Measurements from ENCODE around the gene RGL1.

Gene RGL1

DNA sequence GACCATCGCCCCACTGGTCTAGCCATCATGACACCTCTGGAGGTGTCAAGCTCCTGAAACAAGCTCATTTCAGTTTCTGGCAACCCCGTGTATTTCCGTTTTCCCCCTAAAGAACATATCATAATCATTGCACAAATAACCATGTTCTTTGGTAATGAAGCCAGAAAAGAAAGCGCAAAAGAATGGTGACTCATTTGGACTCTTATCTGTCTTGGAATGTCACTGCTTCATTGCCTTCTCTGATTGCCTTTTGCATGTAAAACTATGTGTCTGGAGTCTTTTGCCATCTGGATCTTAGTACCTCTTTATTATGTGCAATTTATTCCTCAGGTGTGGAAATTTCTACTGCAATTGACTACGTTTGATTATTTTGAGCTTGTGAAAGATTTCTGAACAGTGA, 122.1 kb downstream of the RGL1 start:
- DNase-seq: no peak

GRCh38 chr1:183931646-183932271, 126.8 kb downstream of the RGL1 start:
- DNase-seq: no peak

GRCh38 chr1:183932412-183932811, 127.5 kb downstream of the RGL1 start:
- DNase-seq: no peak

DNA sequence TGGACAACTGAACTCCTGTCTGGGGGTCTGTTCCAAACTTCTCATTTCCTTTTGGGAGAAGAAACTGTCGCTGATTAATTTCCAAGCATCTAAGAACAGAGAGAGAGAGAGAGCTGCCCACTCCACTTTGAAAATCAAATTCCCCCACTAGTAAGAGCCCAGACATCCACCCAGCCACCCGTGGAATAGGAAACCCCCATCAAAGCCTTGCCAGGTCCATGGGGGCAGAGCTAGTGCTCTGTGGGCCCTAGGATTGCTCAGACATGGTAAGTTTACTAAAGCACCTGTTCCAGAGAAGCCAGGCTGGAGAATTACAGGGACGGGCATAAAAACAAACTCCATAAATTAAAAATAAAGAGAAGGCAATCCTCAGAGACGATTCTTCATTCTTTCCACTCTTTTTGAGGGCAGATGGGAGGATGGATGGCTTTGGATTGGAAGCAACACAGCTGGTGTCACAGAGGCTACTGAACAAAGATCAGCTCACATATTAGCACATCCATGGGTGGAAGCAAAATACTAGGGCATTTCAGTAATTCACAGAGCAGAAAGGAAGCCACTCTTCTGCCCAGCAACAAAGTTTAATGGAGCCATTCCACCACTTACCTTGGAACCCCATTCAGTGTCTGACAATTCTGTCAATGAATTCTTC, 128.7 kb downstream of the RGL1 start:
- no peak for DNase-seq

DNA sequence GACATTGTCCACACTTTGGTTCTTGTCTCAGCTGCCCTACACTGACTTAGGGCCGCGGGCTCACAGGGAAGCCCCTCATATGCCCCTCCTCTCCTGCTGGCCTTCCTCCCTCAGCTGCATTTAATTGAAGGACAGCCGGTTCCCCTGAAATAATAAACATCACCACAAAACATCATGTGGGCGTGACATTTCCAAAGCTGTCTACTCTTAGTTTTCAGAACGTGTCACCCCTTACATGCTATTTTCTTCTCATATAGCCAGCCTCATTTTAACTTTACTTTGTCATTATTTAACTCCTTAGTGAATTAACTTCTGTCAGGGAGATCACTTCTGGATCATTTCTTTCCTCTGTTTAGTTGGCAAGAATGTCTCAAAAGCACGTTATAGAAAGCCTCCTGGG, 129.4 kb downstream of the RGL1 start:
- no peak for DNase-seq

DNA sequence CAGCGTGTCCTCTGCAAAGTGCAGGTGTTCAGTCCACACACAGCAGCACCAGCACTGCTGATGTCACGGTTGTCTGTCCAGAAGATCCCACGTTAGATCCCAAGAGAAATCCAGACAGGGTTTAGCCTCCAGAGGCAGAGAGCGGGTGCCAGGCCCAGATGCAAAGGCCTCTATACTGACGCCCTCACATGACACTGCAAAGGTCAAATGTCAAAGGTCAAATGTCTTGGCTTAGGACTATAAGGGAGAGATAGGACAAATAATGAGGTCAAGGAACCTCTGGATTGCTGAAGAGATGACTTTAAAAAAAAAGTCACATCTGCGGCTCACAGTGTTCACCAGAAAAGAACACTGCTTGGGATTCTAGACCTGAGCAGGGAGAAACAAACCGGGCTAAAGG, 131.1 kb downstream of the RGL1 start:
- no peak for DNase-seq

DNA sequence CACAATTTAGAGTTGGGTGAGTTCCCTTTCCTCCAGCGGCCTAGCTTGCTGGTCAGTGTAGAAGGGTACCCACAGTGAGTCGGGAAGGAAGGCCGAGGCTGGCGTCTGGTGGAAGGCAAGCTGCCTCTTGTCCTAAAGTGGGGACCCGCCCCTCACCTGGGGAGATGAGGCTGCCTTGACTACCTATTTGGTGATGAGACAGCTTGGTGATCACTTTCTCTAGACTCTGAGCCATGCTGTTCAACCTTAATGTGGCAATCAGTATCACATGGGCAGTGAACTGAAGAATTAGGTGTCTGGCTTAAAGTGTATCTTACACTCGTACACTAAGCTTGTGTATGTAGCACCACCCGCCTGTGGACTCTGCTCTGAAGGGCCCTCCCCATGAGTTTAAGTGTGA, 131.9 kb downstream of the RGL1 start:
- DNase-seq: no peak

- DNase-seq: no peak
Observed at GRCh38 chr1:183937611-183938010, 132.7 kb downstream of the RGL1 start.

DNA sequence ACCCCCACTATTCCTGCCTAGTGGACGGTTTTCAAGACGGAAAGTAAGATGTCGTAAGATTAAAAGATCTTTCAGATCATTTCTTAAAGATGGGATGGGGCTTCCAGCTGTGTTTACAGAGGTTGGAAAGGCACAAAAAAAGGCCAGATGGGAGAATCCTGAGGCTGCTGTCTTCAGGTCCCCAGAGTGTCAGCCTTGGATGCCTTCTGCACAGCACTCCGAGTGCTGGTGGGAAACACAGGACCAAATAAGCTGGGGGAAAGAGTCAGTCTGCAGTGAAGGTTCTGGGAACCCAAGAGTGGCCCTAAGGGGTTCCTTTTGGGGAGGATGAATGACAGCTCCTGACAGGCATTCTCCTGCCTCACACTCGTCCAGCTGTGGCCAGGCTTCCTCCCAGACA, 136.1 kb downstream of the RGL1 start:
- DNase-seq: no peak

GRCh38 chr1:183942933-183943693, 138.2 kb downstream of the RGL1 start:
- DNase-seq: no peak

GRCh38 chr1:183945428-183946319, 140.8 kb downstream of the RGL1 start:
- no peak for DNase-seq

DNA sequence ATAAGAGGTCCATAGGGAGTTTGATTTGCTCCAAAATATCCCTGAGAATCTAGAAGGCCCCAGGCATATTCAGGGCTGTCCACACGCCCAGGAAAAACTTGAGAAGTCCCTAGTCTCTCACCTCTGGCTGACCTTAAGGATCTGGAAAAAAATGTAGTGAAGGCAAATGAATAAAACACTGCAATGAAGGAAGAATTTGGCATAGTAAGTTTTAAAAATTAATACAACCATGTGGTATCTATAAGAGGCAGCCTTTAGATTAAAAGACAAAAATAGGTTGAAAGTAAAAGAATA, 141.3 kb downstream of the RGL1 start:
- no peak for DNase-seq

GRCh38 chr1:183947988-183948387, 143.1 kb downstream of the RGL1 start:
- DNase-seq: no peak

- no peak for DNase-seq
Observed at GRCh38 chr1:183952101-183952500, 147.2 kb downstream of the RGL1 start.

DNA sequence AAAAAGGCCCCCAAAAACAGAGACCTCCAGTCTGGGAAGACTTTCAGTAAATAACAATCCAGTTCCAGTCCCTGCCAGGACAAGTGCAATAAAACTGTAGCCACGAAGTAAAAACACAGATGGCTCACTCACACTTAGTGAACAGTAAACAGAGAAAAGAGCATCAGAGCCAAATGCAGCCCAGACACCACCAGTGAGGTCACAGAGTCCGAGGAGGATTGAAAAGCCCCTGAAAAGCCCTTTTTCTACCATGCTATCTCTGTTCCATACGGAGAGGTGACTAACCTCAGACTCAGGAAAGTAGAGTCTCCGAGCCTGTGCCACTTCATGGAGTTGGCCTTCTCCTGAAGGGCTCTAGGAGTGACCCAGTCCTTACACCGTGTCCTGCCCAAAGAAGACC, 148.1 kb downstream of the RGL1 start:
- DNase-seq: no peak

DNA sequence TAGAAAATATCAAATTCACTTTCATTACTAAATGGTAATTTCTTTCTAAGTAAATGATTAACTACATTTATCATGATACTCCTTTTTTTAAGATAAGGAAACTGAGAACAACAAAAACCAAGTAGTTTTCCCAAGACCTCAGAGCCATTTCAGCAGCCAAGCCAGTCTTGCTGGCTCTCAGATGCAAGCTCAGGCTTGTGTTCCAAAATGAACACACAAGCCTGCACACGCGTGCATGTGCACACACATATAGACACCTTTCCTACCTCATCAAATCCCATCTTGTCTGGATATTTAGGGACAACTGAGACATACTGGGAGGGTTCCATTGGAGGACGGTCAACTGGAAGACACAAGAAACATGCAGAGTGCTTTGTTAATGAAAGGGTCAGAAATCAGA, 149.6 kb downstream of the RGL1 start:
- no peak for DNase-seq

DNA sequence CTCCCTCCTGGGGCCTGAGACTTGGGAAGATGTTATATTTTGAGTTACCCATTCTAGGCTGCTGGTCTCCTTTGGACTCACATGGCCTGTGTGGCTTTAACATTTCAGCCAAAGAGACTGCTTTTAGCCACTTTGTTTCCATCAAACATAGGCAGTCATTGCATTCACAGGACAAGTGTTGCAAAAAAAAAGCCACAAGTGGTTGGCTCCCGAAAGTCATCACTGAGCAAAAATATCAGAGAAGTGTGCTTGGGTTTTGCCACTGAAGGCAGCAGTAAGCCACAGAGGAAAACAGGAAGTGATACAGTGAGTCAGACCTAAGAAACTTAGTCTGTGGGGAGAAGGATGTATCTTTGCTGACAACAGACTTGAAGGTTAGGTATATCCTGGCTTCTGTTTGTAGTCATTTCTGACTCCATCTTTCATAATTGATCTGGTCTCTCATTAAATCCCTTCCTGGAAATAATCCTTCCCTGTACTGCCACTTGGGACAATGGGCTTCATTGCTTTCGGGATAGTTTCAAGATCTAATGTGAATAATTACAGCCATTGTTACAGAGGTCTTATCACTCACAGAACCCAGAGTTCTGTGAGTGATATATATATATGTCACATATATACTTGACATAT, 151.8 kb downstream of the RGL1 start:
- peak; percentile 29 for DNase-seq

GRCh38 chr1:183957216-183957830, 152.4 kb downstream of the RGL1 start:
- DNase-seq: no peak

GRCh38 chr1:183958958-183959357, 154.0 kb downstream of the RGL1 start:
- no peak for DNase-seq

GRCh38 chr1:183961132-183961531, 156.2 kb downstream of the RGL1 start:
- no peak for DNase-seq

DNA sequence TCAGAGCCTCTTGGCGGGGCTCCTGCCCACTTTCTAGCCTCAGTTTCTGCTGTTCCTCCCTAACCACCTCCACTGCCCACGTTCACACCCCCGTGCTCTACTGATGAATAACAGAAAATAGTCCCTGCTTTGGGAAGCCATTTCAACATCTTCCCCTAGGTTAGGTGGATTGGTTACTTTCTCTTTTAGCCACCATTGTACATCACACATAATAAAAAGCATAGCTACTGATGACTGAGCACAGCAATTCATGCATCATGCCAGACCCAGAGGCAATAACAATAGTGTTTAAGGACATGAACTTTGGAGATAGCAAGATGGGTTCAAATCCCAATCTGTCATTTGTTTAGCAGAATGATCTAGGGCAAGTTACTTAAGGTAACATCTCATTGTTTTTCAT, 158.0 kb downstream of the RGL1 start:
- DNase-seq: no peak

DNA sequence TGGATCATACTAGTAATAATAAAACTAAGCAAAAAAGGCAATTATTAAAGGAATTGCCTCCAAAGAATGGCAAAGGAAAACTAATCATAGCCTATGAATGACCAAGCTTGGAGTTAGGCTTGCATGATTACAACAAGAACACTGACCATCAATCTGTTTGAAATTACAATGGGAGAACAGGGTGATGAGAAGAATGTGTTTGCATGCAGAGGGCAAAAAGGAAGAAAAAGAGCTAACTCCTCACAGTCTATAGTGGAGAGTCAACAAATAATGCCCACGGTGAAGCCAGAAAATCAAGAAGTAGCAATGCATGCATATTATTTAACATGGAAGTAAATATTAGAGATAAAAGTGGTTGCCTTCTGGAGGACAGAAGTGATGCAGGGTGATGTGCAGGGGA, 160.8 kb downstream of the RGL1 start:
- no peak for DNase-seq

GRCh38 chr1:183966487-183966886, 161.6 kb downstream of the RGL1 start:
- DNase-seq: no peak
